Loucy (cell line): ENCODE data around the gene SERINC3.

Experiments used
- H2AFZ ChIP-seq: fragments of 200-600 bp; sonication (generic); 2 replicates; pipeline ENCODE4 v1.6.0; 2016; ENCODE audit warnings: antibody characterized with exemption, mild to moderate bottlenecking, low read length, moderate library complexity
- H3F3A ChIP-seq: fragments of 200-600 bp; 2 replicates; pipeline ENCODE4 v1.6.0; 2016; ENCODE audit warnings: antibody characterized with exemption, low read depth, mild to moderate bottlenecking
- H3K27me3 ChIP-seq: fragments of 200-600 bp; sonication (generic); 2 replicates; pipeline ENCODE4 v1.6.1; 2014; ENCODE audit warnings: low read length, mild to moderate bottlenecking; ENCODE audit not compliant: insufficient read depth, poor library complexity, severe bottlenecking
- H3K36me3 ChIP-seq: fragments of 200-600 bp; sonication (generic); 2 replicates; pipeline ENCODE4 v1.6.1; 2016; ENCODE audit warnings: low read length; ENCODE audit not compliant: insufficient read depth
- H3K4me1 ChIP-seq: fragments of 200-600 bp; sonication (generic); 2 replicates; pipeline ENCODE4 v1.5.1; 2014; ENCODE audit warnings: low read length, mild to moderate bottlenecking; ENCODE audit not compliant: insufficient read depth, poor library complexity, severe bottlenecking
- H3K4me2 ChIP-seq: fragments of 200-600 bp; sonication (generic); 2 replicates; pipeline ENCODE4 v1.6.0; 2014; ENCODE audit warnings: antibody characterized with exemption, low read length, low read depth, mild to moderate bottlenecking; ENCODE audit not compliant: poor library complexity, severe bottlenecking
- H3K4me3 ChIP-seq: fragments of 200-600 bp; sonication (generic); 2 replicates; pipeline ENCODE4 v1.5.1; 2014; ENCODE audit warnings: low read length, mild to moderate bottlenecking, mixed read lengths; ENCODE audit not compliant: poor library complexity, severe bottlenecking
- H3K79me2 ChIP-seq: fragments of 200-600 bp; sonication (generic); 2 replicates; pipeline ENCODE4 v1.6.1; 2014; ENCODE audit warnings: low read length; ENCODE audit not compliant: insufficient read depth
- H3K9ac ChIP-seq: fragments of 200-600 bp; sonication (generic); 2 replicates; pipeline ENCODE4 v1.6.0; 2014; ENCODE audit warnings: mild to moderate bottlenecking, low read depth, low read length, moderate library complexity; ENCODE audit not compliant: poor library complexity, severe bottlenecking
- H3K9me2 ChIP-seq: fragments of 200-600 bp; sonication (generic); replicated peaks from 2 replicates; pipeline ENCODE4 v1.6.1; 2016; ENCODE audit warnings: low read depth, low read length, mixed read lengths
- H3K9me3 ChIP-seq: fragments of 200-600 bp; sonication (generic); 2 replicates; pipeline ENCODE4 v1.6.1; 2014; ENCODE audit warnings: mild to moderate bottlenecking, antibody characterized with exemption, low read length, low read depth; ENCODE audit not compliant: insufficient read depth
- H4K20me1 ChIP-seq: fragments of 200-600 bp; sonication (generic); 2 replicates; pipeline ENCODE4 v1.6.0; 2014; ENCODE audit warnings: antibody characterized with exemption, low read length, mild to moderate bottlenecking; ENCODE audit not compliant: insufficient read depth, poor library complexity, severe bottlenecking
- EZH2phosphoT487 ChIP-seq: fragments of 200-600 bp; IDR thresholded peaks from 2 replicates; pipeline ENCODE4 v1.6.1; 2018; ENCODE audit warnings: antibody characterized with exemption, mild to moderate bottlenecking, moderate library complexity, borderline replicate concordance
- TF ChIP-seq, protein P1 (sequence below): fragments of 200-600 bp; sonication (generic); conservative IDR thresholded peaks from 2 replicates; pipeline ENCODE4 v1.5.1; 2014; ENCODE audit warnings: mild to moderate bottlenecking, antibody characterized with exemption, low read length

SERINC3 gene

DNA sequence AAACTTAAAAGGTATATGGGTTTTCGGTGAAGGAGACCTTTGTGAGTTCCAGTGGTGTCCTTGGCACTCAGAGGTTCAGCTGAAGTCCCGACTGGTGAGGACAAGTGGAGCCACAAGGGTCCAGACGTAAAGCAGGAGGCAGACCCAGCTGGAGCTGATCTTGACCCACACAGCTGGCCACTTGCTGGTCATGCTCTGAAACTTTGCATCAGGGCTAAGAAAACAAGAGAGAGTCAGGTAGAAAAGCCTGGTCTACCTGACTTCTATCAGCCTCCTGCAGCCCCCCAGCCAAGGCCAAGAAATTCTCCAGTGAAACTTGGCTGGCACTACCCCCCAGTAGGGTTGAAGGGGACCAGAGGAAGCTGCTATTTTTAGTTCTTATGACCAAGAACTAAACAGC lies 21.6 kb downstream of the SERINC3 start:
- Histone ChIP-seq H3K36me3 (peaks cover 94% of the 10 kb centered on the region), H4K20me1 (no peaks in the 10 kb centered on the region), H3F3A (no peaks in the 10 kb centered on the region), H3K9me2 (no peaks in the 10 kb centered on the region), H2AFZ (no peak overlapping the region), H3K4me3 (no peak overlapping the region), H3K79me2 (no peaks in the 10 kb centered on the region), H3K9ac (no peak overlapping the region), H3K4me1 (no peaks in the 10 kb centered on the region), H3K4me2 (no peak overlapping the region), H3K27me3 (no peaks in the 10 kb centered on the region), H3K9me3 (no peaks in the 10 kb centered on the region)
- TF ChIP-seq, protein P1, sequence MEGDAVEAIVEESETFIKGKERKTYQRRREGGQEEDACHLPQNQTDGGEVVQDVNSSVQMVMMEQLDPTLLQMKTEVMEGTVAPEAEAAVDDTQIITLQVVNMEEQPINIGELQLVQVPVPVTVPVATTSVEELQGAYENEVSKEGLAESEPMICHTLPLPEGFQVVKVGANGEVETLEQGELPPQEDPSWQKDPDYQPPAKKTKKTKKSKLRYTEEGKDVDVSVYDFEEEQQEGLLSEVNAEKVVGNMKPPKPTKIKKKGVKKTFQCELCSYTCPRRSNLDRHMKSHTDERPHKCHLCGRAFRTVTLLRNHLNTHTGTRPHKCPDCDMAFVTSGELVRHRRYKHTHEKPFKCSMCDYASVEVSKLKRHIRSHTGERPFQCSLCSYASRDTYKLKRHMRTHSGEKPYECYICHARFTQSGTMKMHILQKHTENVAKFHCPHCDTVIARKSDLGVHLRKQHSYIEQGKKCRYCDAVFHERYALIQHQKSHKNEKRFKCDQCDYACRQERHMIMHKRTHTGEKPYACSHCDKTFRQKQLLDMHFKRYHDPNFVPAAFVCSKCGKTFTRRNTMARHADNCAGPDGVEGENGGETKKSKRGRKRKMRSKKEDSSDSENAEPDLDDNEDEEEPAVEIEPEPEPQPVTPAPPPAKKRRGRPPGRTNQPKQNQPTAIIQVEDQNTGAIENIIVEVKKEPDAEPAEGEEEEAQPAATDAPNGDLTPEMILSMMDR: no peak
- no peak for TF ChIP-seq EZH2phosphoT487

DNA sequence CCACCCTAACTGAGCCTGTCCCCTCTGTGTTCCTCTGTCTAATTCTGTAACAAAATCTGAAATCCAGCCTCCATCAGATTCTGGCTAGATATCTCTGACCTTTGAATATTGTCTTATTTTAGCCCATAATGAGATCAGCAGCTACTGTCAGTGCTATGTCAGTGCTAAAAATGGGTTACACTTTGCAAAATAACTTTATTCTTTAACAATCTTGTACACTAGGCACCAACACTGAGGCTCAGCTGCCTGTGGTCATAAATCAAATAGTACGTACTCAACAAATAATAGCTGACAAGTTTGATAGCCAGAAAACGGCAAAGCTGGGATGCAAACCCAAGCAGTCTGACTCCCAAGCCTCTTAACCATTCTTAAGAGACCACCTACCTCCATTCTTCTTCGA lies 24.1 kb downstream of the SERINC3 start:
- H3K9ac ChIP-seq: no peak overlapping the region
- no peaks in the 10 kb centered on the region for H3K9me2 ChIP-seq
- H3K4me1 ChIP-seq: no peaks in the 10 kb centered on the region
- H2AFZ ChIP-seq: no peak overlapping the region
- H3K4me2 ChIP-seq: no peak overlapping the region
- no peaks in the 10 kb centered on the region for H3F3A ChIP-seq
- peaks cover 93% of the 10 kb centered on the region for H3K36me3 ChIP-seq
- TF ChIP-seq, protein P1: no peak
- no peak for TF ChIP-seq EZH2phosphoT487
- no peaks in the 10 kb centered on the region for H3K9me3 ChIP-seq
- no peaks in the 10 kb centered on the region for H3K79me2 ChIP-seq
- no peaks in the 10 kb centered on the region for H3K27me3 ChIP-seq
- H4K20me1 ChIP-seq: no peaks in the 10 kb centered on the region
- no peak overlapping the region for H3K4me3 ChIP-seq

DNA sequence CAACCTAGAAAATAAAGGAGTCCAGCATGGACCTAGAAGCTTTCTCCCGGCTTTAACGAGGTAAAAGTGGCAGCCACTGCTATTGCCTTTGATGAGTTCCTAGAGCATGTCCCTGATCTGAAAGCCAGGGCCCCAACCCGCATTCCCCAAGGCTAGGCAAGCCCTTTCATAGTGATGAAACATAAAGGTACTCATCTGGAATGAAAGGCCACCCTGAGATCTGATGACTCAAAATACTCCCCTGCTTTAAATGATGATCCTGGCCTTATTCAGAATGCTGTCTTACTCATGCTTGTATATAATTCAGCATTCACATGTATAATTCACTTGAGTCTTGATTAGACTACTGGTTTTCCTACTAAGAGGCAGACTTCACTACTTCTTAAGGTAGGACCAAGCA lies 24.9 kb downstream of the SERINC3 start:
- H3K79me2 ChIP-seq: no peaks in the 10 kb centered on the region
- H3K4me3 ChIP-seq: no peak overlapping the region
- no peaks in the 10 kb centered on the region for H3K9me2 ChIP-seq
- peaks cover 93% of the 10 kb centered on the region for H3K36me3 ChIP-seq
- H3K4me1 ChIP-seq: no peaks in the 10 kb centered on the region
- no peak overlapping the region for H3K4me2 ChIP-seq
- no peak overlapping the region for H2AFZ ChIP-seq
- TF ChIP-seq, protein P1: no peak
- TF ChIP-seq EZH2phosphoT487: no peak
- no peaks in the 10 kb centered on the region for H4K20me1 ChIP-seq
- no peaks in the 10 kb centered on the region for H3F3A ChIP-seq
- H3K27me3 ChIP-seq: no peaks in the 10 kb centered on the region
- no peaks in the 10 kb centered on the region for H3K9me3 ChIP-seq
- H3K9ac ChIP-seq: no peak overlapping the region
